Fibroblast of the aortic adventitia (primary cell): ENCODE data around the gene ANKRD16. TPM values are rescaled to one million over a fixed set of nuclear protein-coding genes. Genes with fewer than 3 reads are reported as not detected.
"Not testable (repeated sequence)": the region's sequence is repeated elsewhere in the genome, so short reads cannot be mapped to it uniquely, and the experiment has no call there.

Source experiments
- DNase-seq: peaks from one replicate; pipeline ENCODE4 v3.0.0-alpha.2; 2010; ENCODE audit warnings: low read depth
- H3K4me3 ChIP-seq: 2 replicates; pipeline ENCODE4 v1.5.1; 2011; ENCODE audit warnings: low read depth, mild to moderate bottlenecking, control low read depth, low read length, moderate library complexity
- total RNA-seq: library from RNA; depleted of rRNA; stranded (reverse); fragments of >200 nt; gene quantifications from 2 replicates; pipeline ENCODE4 v1.2.3, GENCODE V29; 2012; ENCODE audit warnings: low replicate concordance
- TF ChIP-seq, protein P1 (sequence below): IDR thresholded peaks from 2 replicates; pipeline ENCODE4 v1.5.1; 2011; ENCODE audit warnings: mild to moderate bottlenecking, low read length, control low read depth, inconsistent platforms; ENCODE audit not compliant: insufficient read depth

ANKRD16 gene
- total RNA-seq, 1 donor = 5.0 TPM

DNA sequence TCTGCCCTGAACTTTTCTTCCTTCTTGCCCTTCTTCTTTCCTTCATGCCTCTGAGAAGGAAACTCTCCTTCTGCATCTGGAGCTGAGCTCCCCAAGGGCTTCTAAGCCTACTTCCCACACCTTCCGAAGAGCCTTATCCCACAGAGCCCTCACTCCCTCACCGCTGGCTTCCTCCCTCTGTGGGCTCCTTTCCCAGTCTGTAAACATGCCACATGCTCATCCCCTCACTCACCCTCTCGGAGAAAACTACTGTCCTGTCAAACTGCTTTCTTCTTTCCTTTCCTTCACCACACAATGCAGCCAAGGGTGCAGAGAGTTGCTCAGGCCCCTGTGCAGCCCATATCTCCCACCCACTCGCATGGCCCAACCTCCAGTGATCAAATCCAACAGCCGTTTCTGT, 18.1 kb downstream of the ANKRD16 start:
- no peak for DNase-seq
- TF ChIP-seq, protein P1, sequence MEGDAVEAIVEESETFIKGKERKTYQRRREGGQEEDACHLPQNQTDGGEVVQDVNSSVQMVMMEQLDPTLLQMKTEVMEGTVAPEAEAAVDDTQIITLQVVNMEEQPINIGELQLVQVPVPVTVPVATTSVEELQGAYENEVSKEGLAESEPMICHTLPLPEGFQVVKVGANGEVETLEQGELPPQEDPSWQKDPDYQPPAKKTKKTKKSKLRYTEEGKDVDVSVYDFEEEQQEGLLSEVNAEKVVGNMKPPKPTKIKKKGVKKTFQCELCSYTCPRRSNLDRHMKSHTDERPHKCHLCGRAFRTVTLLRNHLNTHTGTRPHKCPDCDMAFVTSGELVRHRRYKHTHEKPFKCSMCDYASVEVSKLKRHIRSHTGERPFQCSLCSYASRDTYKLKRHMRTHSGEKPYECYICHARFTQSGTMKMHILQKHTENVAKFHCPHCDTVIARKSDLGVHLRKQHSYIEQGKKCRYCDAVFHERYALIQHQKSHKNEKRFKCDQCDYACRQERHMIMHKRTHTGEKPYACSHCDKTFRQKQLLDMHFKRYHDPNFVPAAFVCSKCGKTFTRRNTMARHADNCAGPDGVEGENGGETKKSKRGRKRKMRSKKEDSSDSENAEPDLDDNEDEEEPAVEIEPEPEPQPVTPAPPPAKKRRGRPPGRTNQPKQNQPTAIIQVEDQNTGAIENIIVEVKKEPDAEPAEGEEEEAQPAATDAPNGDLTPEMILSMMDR = no peak
- no peak overlapping the region for H3K4me3 ChIP-seq

DNA sequence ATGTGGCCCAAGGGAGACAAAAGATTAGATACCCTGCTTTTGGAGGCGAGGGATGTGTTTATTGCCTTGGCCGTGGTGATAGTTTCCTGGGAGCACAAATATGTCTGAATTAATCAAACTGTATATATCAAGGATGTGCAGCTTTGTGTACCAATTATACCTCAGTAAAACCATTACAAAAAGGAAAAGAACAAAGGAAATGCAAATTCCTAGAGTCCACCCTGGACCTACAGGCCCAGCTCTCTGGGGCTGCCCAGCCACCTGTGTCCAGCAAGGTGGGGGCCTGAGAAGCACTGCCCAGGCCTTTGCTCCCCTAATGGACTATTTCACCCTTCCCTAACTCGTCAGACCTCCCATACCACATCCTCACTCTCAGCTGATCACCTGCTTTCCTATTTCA, 20.5 kb downstream of the ANKRD16 start:
- no peak overlapping the region for H3K4me3 ChIP-seq
- TF ChIP-seq, protein P1 = no peak
- DNase-seq = no peak

DNA sequence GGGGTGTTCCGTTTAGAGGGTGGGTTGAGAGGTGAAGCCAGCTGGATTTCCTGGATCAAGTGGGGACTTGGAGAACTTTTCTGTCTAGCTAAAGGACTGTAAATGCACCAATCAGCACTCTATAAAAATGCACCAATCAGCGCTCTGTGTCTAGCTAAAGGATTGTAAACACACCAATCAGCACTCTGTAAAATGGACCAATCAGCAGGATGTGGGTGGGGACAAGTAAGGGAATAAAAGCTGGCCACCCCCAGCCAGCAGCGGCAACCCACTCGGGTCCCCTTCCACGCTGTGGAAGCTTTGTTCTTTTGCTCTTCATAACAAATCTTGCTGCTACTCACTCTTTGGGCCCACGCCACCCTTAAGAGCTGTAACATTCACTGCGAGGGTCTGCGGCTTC, 21.3 kb downstream of the ANKRD16 start:
- not testable (repeated sequence) for H3K4me3 ChIP-seq, DNase-seq

DNA sequence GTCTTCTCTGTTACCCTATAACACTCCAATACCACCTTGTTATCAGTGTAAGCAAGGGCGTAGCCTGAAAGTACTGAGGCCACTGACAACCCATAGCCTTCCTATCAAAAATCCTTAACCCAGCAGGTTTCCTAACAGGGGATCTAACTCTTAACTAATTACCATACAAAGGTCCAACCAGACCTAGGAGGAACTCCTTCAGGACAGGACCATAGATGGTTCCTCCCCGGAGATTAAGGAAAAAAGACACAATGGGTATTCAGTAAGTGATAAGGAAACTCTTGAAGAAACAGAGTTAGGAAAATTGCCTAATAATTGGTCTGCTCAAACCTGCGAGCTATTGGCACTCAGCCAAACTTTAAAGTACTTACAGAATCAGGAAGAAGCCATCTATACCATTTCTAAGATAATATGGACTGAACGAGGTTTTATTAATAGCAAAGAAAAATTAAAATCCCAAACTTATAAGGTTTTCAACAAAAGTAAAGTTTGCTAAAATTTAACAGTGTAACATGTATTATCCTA, 22.5 kb downstream of the ANKRD16 start:
- not testable (repeated sequence) for H3K4me3 ChIP-seq, DNase-seq

DNA sequence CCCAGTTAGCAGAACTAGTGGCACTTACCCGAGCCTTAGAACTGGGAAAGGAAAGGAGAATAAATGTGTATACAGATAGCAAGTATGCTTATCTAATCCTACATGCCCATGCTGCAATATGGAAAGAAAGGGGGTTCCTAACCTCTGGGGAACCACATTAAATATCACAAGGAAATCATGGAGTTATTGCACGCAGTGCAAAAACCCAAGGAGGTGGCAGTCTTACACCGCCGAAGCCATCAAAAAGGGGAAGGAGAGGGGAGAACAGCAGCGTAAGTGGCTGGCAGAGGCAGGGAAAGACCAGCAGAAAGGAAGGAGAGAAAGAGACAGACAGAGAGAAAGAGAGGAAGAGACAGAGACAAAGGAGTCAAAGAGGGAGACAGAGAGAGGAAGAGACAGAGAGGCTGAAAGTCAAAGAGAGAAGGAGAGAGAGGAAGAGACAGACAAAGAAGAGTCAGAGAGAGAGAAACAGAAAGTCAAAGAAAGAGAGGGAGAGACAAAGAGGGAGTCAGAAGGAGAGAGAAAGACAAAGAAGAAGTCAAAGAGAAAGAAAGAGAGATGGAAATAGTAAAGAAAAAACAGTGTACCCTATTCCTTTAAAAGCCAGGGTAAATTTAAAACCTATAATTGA, 23.1 kb downstream of the ANKRD16 start:
- not testable (repeated sequence) for DNase-seq, H3K4me3 ChIP-seq

DNA sequence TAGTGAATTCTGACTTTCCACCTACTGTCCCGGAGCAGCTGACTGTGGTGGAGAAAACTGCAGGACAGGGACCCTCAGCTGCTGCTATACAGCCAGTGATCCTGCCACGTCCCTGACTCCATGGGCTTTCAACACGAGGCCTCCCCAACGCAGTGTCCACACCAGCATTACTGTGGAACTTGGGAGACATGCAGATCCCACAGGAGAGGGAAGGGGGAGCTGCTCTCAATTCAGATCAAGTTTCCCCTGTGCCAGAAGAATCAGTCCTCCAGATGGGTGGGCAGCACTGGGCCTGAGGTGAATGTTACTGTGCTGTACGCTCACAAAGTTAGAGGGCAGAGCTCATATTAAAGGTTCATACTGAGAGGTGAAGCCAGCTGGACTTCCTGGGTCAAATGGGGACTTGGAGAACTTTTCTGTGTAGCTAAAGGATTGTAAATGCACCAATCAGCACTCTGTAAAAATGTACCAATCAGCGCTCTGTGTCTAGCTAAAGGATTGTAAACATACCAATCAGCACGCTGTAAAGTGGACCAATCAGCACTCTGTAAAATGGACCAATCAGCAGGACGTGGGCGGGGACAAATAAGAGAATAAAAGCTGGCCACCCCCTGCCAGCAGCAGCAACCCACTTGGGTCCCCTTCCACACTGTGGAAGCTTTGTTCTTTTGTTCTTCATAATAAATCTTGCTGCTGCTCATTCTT, 26.6 kb downstream of the ANKRD16 start:
- DNase-seq, H3K4me3 ChIP-seq: not testable (repeated sequence)

DNA sequence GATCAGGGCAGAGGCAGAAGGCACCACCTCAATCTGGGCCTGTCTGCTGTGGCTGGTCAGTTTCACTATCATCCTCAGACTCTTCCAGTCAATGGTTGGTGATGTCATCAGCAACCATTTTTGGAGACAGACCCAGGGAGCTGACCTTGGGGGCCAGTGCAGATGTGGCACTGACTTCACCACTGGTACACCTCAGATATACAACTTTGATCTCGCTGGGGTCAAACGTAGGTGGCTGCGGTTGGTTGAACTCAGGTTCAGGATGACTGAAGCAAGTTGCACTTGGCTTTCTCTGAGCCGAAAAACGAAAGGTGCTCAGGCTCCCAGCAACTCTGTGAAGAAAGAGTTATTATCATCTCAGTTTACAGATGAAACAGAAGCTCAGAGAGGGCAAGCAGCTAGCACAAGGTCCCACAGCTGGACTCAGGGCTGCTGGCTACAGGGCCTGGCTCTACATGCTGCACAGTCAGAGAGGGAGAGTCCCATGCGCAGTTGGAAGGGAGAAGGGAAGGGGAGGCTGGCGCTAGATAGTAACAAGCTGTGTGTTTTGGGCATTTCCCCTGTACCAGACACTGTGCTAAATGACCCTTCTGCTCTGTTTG, 27.2 kb downstream of the ANKRD16 start:
- TF ChIP-seq, protein P1 = no peak
- DNase-seq = no peak
- H3K4me3 ChIP-seq = no peak overlapping the region

DNA sequence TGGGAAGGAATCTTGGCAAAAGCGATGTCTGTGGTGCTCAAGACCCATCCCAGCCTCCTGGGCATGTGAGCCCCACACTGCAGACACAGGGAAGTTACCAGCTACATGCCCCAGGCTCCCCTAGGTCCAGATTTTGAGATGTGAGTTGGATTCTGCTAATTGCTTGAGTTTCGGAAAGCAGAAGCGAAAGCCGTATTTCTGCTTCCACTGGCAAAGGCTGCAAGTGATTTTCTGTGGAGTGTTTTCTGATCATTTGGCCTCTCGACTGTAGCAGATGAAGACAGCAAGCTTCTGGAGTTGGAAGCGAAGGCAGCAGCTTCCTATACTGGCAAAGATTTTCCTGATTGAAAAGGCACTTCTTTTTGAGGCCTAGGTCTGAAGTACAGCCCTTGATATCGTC, 29.6 kb downstream of the ANKRD16 start:
- TF ChIP-seq, protein P1 = no peak
- DNase-seq = no peak
- no peak overlapping the region for H3K4me3 ChIP-seq

DNA sequence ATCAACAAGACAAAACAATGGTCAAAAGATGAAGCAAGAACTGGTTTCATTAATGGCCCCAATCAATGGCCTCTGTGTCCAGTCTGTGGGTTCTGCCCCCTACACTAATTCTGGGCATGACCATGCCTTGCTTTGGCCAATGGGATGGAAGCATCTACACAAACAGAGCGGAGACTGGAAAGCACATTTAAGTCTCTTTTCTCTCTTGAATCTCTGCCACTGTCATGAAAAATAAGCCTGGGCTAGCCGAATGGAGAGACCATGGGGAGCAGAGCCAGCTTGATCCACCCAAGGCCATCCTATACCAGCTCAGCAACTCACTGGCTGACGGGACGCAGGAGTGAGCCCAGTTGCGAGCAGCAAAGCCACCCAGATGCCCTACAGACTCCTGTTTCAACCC, 30.9 kb downstream of the ANKRD16 start:
- TF ChIP-seq, protein P1 = no peak
- no peak for DNase-seq
- no peak overlapping the region for H3K4me3 ChIP-seq
